HepG2 (cell line): ENCODE results near the gene DPM2. TPM values are rescaled to one million over a fixed set of nuclear protein-coding genes. Genes with fewer than 3 reads are reported as not detected.

Experiments used
- DMAP1 ChIP-seq: IDR thresholded peaks from 2 replicates; pipeline ENCODE4 v1.6.1; 2016
- HNRNPH1 ChIP-seq: fragments of 200-400 bp; formaldehyde crosslinking; optimal IDR thresholded peaks from 2 replicates; pipeline ENCODE3; 2017; ENCODE audit warnings: mild to moderate bottlenecking, low read depth, low read length
- SP1 ChIP-seq, 2 experiments: fragments of 450-650 bp in 1 of 2; sonication (generic) in 1 of 2; formaldehyde crosslinking in 1 of 2; IDR thresholded peaks; 2 replicates each; pipeline versions ENCODE4 v1.4.0 to v1.6.1; 2016 to 2020; ENCODE audit warnings: missing genetic modification reagents in 1 of 2
- TCF12 ChIP-seq, 2 experiments: fragments of 450-650 bp in 1 of 2; sonication (generic) in 1 of 2; formaldehyde crosslinking in 1 of 2; IDR thresholded peaks; 2 replicates each; pipeline versions ENCODE4 v1.6.1 to v1.8.0; 2017 to 2022; ENCODE audit warnings: antibody characterized with exemption in 1 of 2, mild to moderate bottlenecking in 1 of 2, missing genetic modification reagents in 1 of 2, moderate library complexity in 1 of 2
- YY1 ChIP-seq: IDR thresholded peaks from 2 replicates; pipeline ENCODE4 v1.6.1; 2011; ENCODE audit warnings: low read length, low read depth, moderate library complexity, mild to moderate bottlenecking; ENCODE audit not compliant: insufficient read depth, insufficient replicate concordance
- ZKSCAN1 ChIP-seq: fragments of 150-350 bp; IDR thresholded peaks from 2 replicates; pipeline ENCODE4 v1.6.1; 2014; ENCODE audit warnings: low read length
- ZMYM4 ChIP-seq: sonication (generic); formaldehyde crosslinking; IDR thresholded peaks from 2 replicates; pipeline ENCODE4 v1.8.1; 2023; ENCODE audit warnings: mild to moderate bottlenecking, missing genetic modification reagents
- ZNF256 ChIP-seq: sonication (generic); formaldehyde crosslinking; conservative IDR thresholded peaks from 2 replicates; pipeline ENCODE4 v1.4.0; 2020; ENCODE audit warnings: missing genetic modification reagents
- ZNF558 ChIP-seq: sonication (generic); formaldehyde crosslinking; IDR thresholded peaks from 2 replicates; pipeline ENCODE4 v1.9.0; 2022; ENCODE audit warnings: mild to moderate bottlenecking, missing genetic modification reagents, borderline replicate concordance
- ZNF761 ChIP-seq: sonication (generic); formaldehyde crosslinking; conservative IDR thresholded peaks from 2 replicates; pipeline ENCODE4 v1.4.0; 2020; ENCODE audit warnings: mild to moderate bottlenecking, missing genetic modification reagents
- ZNF772 ChIP-seq: sonication (generic); formaldehyde crosslinking; IDR thresholded peaks from 2 replicates; pipeline ENCODE4 v1.5.0; 2020; ENCODE audit warnings: mild to moderate bottlenecking, missing genetic modification reagents
- ZNF839 ChIP-seq: sonication (generic); formaldehyde crosslinking; IDR thresholded peaks from 2 replicates; pipeline ENCODE4 v1.4.0; 2020; ENCODE audit warnings: missing genetic modification reagents, mild to moderate bottlenecking, borderline replicate concordance
- polyA plus RNA-seq, 8 experiments: library from polyadenylated mRNA; depleted of rRNA in 3 of 8; stranded (reverse) in 7 of 8; unstranded in 1 of 8; fragments of >200 nt; fragmentation: Illumina TruSeq in 4 of 8; extraction: Trizol in 4 of 8; gene quantifications; 2 replicates each; pipeline versions ENCODE4 v1.2.1 to v1.2.3, GENCODE V29; 2011 to 2016; ENCODE audit warnings: low read depth in 4 of 8, missing spikeins in 1 of 8, mixed read lengths in 1 of 8; ENCODE audit not compliant: insufficient read depth in 1 of 8
- total RNA-seq, 5 experiments: library from RNA; depleted of rRNA; stranded (reverse); fragments of >200 nt; fragmentation: Illumina TruSeq; extraction: Trizol; gene quantifications; 2 replicates each; pipeline ENCODE4 v1.2.3, GENCODE V29; 2016; ENCODE audit warnings: low read depth in 1 of 5
- TF ChIP-seq, protein P1 (sequence below): sonication (generic); formaldehyde crosslinking; IDR thresholded peaks from 2 replicates; pipeline ENCODE4 v1.4.0; 2020; ENCODE audit warnings: missing genetic modification reagents, borderline replicate concordance
- TF ChIP-seq, protein P2 (sequence below): sonication (generic); formaldehyde crosslinking; IDR thresholded peaks from 2 replicates; pipeline ENCODE4 v1.8.1; 2023; ENCODE audit warnings: mild to moderate bottlenecking, moderate library complexity, missing genetic modification reagents
- TF ChIP-seq, protein P3 (sequence below): sonication (generic); formaldehyde crosslinking; IDR thresholded peaks from 2 replicates; pipeline ENCODE4 v1.4.0; 2020; ENCODE audit warnings: mild to moderate bottlenecking, missing genetic modification reagents, borderline replicate concordance

DPM2 gene
- total and polyA plus RNA-seq, 2 of the 13 experiments (the other 11 are each of a cell fraction or from before 2014, with no cell fraction given): 24.8 to 35.3 TPM

DNA sequence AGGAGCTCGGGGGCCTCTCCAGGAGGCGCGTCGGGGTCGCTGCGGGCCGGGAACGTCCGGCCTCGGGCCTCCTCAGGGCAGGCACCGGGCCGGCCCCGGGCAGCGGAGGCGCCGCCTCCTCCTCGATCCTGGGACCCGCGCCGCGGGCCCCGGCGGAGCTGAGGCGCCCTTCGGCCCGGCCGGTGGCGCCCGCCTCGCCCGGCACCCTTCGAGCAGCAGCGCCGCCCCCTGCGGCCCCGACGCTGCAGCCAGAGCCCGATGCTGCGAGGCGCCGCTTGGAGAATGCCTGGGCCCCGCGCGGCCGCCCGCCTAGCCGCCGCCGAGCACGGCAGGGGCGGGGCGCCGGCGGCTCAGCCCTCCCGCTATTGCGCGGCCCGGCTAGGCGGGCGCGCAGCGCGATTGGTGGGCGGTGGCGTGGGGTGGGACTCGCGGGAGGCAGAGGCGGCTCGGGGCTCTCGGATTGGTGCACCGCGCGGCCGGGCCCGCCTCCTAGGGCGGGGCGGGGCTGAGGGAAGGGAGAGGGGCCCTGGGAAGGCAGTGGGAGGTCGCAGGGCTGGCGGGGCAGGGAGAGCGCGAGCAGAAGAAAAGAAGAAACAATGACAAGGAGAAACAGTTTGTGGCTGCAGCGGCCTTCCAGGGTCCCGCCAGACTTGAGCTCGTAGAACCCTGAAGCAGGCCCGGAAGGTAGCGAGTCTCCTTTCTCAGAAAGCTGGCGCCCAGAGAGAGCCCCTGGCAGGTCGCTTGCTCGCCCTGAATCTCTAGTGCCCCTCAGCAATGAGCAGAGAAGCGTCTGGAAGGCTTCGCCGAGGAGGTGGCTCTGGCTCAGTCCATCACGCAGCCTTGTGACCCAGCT, 43.3 kb upstream of the DPM2 start, which contains the start of gene EEIG1 (continued):
- TF ChIP-seq, protein P1, sequence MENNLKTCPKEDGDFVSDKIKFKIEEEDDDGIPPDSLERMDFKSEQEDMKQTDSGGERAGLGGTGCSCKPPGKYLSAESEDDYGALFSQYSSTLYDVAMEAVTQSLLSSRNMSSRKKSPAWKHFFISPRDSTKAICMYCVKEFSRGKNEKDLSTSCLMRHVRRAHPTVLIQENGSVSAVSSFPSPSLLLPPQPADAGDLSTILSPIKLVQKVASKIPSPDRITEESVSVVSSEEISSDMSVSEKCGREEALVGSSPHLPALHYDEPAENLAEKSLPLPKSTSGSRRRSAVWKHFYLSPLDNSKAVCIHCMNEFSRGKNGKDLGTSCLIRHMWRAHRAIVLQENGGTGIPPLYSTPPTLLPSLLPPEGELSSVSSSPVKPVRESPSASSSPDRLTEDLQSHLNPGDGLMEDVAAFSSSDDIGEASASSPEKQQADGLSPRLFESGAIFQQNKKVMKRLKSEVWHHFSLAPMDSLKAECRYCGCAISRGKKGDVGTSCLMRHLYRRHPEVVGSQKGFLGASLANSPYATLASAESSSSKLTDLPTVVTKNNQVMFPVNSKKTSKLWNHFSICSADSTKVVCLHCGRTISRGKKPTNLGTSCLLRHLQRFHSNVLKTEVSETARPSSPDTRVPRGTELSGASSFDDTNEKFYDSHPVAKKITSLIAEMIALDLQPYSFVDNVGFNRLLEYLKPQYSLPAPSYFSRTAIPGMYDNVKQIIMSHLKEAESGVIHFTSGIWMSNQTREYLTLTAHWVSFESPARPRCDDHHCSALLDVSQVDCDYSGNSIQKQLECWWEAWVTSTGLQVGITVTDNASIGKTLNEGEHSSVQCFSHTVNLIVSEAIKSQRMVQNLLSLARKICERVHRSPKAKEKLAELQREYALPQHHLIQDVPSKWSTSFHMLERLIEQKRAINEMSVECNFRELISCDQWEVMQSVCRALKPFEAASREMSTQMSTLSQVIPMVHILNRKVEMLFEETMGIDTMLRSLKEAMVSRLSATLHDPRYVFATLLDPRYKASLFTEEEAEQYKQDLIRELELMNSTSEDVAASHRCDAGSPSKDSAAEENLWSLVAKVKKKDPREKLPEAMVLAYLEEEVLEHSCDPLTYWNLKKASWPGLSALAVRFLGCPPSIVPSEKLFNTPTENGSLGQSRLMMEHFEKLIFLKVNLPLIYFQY: 0 out of 2 replicates have a peak, but pooled peaks have one; percentile 23
- TF ChIP-seq SP1 (IDR thresholded peaks at IDR 0.05) (no peak), SP1 (CRISPR knock-in tag; IDR thresholded peaks at IDR 0.05) (peak; percentile 90), ZKSCAN1 (no peak), ZNF761 (CRISPR knock-in tag) (no peak), ZNF256 (CRISPR knock-in tag) (no peak), ZMYM4 (0 out of 2 replicates have a peak, but pooled peaks have one; percentile 23), HNRNPH1 (peak; percentile 43), ZNF839 (CRISPR knock-in tag) (no peak), ZNF772 (CRISPR knock-in tag) (peak; percentile 47; the same call in 1 of the 2 replicates), ZNF558 (CRISPR knock-in tag) (no peak), TCF12 (IDR thresholded peaks at IDR 0.05) (no peak), TCF12 (CRISPR knock-in tag; IDR thresholded peaks at IDR 0.05) (no peak), DMAP1 (0 out of 2 replicates have a peak, but pooled peaks have one; percentile 20), YY1 (peak; percentile 16)
- TF ChIP-seq, protein P2, sequence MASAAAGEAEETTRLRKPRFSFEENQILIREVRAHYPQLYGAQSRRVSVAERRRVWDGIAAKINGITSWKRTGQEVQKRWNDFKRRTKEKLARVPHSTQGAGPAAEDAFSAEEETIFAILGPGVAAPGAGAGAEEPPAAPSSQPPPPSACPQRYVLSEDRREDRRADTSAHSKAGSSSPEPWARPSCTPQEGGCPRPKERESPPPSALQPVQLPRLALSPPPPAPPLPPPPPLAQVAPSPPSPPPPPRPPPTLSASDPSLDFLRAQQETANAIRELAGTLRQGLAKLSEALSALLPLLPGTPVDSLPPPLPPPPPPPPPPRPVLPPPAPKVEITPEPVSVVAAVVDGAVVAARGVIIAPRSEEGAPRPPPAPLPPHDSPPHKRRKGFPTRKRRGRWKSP (CRISPR knock-in tag): 0 out of 2 replicates have a peak, but pooled peaks have one; percentile 42
- TF ChIP-seq, protein P3, sequence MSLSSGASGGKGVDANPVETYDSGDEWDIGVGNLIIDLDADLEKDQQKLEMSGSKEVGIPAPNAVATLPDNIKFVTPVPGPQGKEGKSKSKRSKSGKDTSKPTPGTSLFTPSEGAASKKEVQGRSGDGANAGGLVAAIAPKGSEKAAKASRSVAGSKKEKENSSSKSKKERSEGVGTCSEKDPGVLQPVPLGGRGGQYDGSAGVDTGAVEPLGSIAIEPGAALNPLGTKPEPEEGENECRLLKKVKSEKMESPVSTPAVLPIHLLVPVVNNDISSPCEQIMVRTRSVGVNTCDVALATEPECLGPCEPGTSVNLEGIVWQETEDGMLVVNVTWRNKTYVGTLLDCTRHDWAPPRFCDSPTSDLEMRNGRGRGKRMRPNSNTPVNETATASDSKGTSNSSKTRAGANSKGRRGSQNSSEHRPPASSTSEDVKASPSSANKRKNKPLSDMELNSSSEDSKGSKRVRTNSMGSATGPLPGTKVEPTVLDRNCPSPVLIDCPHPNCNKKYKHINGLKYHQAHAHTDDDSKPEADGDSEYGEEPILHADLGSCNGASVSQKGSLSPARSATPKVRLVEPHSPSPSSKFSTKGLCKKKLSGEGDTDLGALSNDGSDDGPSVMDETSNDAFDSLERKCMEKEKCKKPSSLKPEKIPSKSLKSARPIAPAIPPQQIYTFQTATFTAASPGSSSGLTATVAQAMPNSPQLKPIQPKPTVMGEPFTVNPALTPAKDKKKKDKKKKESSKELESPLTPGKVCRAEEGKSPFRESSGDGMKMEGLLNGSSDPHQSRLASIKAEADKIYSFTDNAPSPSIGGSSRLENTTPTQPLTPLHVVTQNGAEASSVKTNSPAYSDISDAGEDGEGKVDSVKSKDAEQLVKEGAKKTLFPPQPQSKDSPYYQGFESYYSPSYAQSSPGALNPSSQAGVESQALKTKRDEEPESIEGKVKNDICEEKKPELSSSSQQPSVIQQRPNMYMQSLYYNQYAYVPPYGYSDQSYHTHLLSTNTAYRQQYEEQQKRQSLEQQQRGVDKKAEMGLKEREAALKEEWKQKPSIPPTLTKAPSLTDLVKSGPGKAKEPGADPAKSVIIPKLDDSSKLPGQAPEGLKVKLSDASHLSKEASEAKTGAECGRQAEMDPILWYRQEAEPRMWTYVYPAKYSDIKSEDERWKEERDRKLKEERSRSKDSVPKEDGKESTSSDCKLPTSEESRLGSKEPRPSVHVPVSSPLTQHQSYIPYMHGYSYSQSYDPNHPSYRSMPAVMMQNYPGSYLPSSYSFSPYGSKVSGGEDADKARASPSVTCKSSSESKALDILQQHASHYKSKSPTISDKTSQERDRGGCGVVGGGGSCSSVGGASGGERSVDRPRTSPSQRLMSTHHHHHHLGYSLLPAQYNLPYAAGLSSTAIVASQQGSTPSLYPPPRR (CRISPR knock-in tag): no peak
